ENCODE results near the gene ADCY3.

Gene ADCY3

DNA sequence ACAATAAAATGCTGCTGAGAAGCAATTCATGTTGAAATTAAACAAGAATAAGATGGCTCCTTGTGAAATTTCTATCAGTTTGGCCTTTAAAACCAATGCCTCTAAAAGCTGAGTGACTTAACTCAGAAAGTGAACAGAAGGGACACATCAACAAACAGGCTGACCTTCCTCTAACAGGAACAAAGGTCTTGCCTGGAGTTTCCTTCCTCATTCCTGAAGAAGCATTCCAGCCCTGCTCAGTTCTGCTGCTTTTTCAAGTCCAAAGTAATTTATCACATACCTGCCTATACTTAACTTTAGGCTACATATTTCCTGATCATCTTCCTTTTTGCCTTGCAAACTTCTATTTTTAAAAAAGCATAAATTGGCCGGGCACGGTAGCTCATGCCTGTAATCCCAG is 140.9 kb downstream of the ADCY3 start:
- TF ChIP-seq CEBPB (IDR thresholded peaks at IDR 0.05), result no peak
- no peak for TF ChIP-seq EP300 (IDR thresholded peaks at IDR 0.05; ENCODE audit: borderline replicate concordance)
- TF ChIP-seq EGR1 (IDR thresholded peaks at IDR 0.05), result no peak
- no peak for TF ChIP-seq RAD21 (IDR thresholded peaks at IDR 0.05; ENCODE audit: low read depth)
- no peak for TF ChIP-seq TAF1 (IDR thresholded peaks at IDR 0.05; ENCODE audit: low read depth)
- TF ChIP-seq FOXM1 (IDR thresholded peaks at IDR 0.05; ENCODE audit: borderline replicate concordance, low read depth), result no peak
- TF ChIP-seq YY1 (IDR thresholded peaks at IDR 0.05; ENCODE audit: low read depth), result no peak
- TF ChIP-seq, protein P1, sequence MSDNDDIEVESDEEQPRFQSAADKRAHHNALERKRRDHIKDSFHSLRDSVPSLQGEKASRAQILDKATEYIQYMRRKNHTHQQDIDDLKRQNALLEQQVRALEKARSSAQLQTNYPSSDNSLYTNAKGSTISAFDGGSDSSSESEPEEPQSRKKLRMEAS (IDR thresholded peaks at IDR 0.05), result no peak
- TF ChIP-seq, protein P2, sequence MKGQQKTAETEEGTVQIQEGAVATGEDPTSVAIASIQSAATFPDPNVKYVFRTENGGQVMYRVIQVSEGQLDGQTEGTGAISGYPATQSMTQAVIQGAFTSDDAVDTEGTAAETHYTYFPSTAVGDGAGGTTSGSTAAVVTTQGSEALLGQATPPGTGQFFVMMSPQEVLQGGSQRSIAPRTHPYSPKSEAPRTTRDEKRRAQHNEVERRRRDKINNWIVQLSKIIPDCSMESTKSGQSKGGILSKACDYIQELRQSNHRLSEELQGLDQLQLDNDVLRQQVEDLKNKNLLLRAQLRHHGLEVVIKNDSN (IDR thresholded peaks at IDR 0.05), result no peak
- TF ChIP-seq, protein P3, sequence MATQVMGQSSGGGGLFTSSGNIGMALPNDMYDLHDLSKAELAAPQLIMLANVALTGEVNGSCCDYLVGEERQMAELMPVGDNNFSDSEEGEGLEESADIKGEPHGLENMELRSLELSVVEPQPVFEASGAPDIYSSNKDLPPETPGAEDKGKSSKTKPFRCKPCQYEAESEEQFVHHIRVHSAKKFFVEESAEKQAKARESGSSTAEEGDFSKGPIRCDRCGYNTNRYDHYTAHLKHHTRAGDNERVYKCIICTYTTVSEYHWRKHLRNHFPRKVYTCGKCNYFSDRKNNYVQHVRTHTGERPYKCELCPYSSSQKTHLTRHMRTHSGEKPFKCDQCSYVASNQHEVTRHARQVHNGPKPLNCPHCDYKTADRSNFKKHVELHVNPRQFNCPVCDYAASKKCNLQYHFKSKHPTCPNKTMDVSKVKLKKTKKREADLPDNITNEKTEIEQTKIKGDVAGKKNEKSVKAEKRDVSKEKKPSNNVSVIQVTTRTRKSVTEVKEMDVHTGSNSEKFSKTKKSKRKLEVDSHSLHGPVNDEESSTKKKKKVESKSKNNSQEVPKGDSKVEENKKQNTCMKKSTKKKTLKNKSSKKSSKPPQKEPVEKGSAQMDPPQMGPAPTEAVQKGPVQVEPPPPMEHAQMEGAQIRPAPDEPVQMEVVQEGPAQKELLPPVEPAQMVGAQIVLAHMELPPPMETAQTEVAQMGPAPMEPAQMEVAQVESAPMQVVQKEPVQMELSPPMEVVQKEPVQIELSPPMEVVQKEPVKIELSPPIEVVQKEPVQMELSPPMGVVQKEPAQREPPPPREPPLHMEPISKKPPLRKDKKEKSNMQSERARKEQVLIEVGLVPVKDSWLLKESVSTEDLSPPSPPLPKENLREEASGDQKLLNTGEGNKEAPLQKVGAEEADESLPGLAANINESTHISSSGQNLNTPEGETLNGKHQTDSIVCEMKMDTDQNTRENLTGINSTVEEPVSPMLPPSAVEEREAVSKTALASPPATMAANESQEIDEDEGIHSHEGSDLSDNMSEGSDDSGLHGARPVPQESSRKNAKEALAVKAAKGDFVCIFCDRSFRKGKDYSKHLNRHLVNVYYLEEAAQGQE (IDR thresholded peaks at IDR 0.05; ENCODE audit: low read depth), result no peak
- TF ChIP-seq TEAD4 (IDR thresholded peaks at IDR 0.05), result no peak
- no peak for TF ChIP-seq TCF12 (IDR thresholded peaks at IDR 0.05; ENCODE audit: low read depth)
- TF ChIP-seq NFIC (IDR thresholded peaks at IDR 0.05), result no peak
- TF ChIP-seq CREB1 (IDR thresholded peaks at IDR 0.05; ENCODE audit: low read depth), result no peak
- TF ChIP-seq ZBTB7A (IDR thresholded peaks at IDR 0.05; ENCODE audit: low read depth), result no peak

DNA sequence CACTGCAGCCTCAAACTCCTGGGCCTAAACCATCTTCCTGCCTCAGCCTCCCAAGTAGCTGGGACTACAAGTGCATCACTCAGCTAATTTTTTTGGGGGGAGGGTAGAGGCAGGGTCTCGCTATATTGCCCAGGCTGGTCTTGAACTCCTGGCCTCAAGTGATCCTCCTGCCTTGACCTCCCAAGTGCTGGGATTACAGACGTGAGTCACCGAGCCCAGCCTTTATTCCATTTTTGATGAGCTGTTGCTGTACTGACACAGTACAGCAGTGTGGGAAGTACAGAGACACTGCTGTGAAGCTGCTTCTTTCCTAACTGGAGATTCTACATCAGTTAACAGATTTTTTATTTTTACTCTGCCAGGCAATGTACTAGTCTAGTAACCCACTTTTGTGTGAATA is 145.7 kb downstream of the ADCY3 start:
- no peak for TF ChIP-seq CEBPB (IDR thresholded peaks at IDR 0.05)

DNA sequence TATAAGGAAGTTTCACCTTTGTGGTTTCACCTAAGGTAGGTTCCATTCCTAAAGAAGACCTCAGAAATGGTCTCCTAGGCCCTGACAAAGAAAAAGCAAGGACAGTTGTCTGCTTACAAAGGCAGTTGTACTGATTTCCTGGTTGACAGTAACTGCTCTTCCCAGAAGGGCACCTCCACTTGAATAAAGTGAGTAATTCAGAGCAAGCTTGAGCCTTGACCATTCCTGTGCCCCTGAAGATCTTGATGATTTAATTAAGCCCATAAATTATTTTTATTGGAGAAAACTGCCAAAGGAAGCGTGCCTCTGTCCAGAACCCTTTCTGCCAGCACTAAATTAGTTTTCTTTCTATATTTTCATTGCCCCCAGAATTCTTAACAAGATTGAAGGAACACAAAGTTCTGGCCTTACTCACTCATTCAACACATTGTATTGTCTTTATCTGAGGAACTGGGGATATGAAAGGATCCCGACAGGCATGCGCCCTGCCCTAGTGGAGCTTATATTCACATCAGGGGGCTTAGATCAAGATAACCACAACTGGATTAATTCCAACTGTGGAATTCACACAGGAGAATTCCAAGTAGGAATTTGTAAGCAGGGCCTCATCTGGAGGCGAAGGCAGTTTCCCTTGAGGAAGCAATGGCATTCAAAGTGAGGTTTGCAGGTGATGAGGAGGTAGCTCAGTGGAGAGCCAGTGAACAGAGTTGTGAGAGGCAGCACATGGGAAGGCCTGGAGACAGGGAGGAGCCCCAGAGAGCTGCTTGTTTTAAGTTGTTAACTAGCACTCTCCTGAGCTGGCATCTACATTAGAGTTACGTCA is 148.1 kb downstream of the ADCY3 start:
- TF ChIP-seq, protein P2 (IDR thresholded peaks at IDR 0.05), result no peak
- TF ChIP-seq TEAD4 (IDR thresholded peaks at IDR 0.05) (no peak), RAD21 (IDR thresholded peaks at IDR 0.05; ENCODE audit: low read depth) (no peak), CEBPB (IDR thresholded peaks at IDR 0.05) (no peak), TAF1 (IDR thresholded peaks at IDR 0.05; ENCODE audit: low read depth) (no peak), NFIC (IDR thresholded peaks at IDR 0.05) (no peak), FOXM1 (IDR thresholded peaks at IDR 0.05; ENCODE audit: borderline replicate concordance, low read depth) (no peak), TCF12 (IDR thresholded peaks at IDR 0.05; ENCODE audit: low read depth) (no peak), ZBTB7A (IDR thresholded peaks at IDR 0.05; ENCODE audit: low read depth) (no peak), EGR1 (IDR thresholded peaks at IDR 0.05) (no peak), YY1 (IDR thresholded peaks at IDR 0.05; ENCODE audit: low read depth) (no peak)
- TF ChIP-seq, protein P1 (IDR thresholded peaks at IDR 0.05), result no peak
- TF ChIP-seq, protein P3 (IDR thresholded peaks at IDR 0.05; ENCODE audit: low read depth), result no peak

DNA sequence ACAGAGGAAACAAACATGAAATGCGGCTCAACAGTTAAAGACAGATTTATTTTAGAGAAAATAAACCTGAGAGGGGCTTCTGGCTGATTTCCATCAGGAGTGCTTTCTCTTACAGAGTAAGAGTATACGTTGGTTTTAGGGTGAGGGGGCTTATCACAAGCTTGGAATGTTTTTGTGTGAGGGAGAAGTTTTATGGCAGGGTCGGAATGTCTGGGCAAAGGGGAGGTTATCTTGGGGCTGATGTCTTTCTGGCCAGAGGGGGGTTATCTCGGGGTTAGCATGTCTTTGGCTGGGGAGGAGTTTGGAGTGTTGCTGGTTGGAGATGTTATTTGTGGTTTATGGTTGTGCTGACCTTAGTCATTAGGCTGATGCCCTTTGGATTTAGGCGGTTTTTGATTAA is 149.0 kb downstream of the ADCY3 start:
- TF ChIP-seq TAF1 (IDR thresholded peaks at IDR 0.05; ENCODE audit: low read depth) (no peak), YY1 (IDR thresholded peaks at IDR 0.05; ENCODE audit: low read depth) (no peak), TEAD4 (IDR thresholded peaks at IDR 0.05) (no peak), TCF12 (IDR thresholded peaks at IDR 0.05; ENCODE audit: low read depth) (no peak), RAD21 (IDR thresholded peaks at IDR 0.05; ENCODE audit: low read depth) (no peak), FOXM1 (IDR thresholded peaks at IDR 0.05; ENCODE audit: borderline replicate concordance, low read depth) (no peak), EGR1 (IDR thresholded peaks at IDR 0.05) (no peak), CREB1 (IDR thresholded peaks at IDR 0.05; ENCODE audit: low read depth) (no peak), ZBTB7A (IDR thresholded peaks at IDR 0.05; ENCODE audit: low read depth) (no peak)
